ENCODE data around the gene FLACC1.
"Not testable (repeated sequence)": the region's sequence is repeated elsewhere in the genome, so short reads cannot be mapped to it uniquely, and the experiment has no call there.

Gene FLACC1

GRCh38 chr2:201329409-201329808 is 27.7 kb downstream of the FLACC1 start:
- no peaks in the 10 kb centered on the region for H3K36me3 Mint-ChIP-seq (ENCODE audit: low read depth)
- no peaks in the 10 kb centered on the region for H3K27me3 Mint-ChIP-seq
- H3K4me1 Mint-ChIP-seq (ENCODE audit: low read depth), result no peaks in the 10 kb centered on the region
- H3K9me3 Mint-ChIP-seq, result peaks cover 31% of the 10 kb centered on the region
- intact Hi-C loops (cut with micrococcal nuclease), result no loop called here
- H3K4me3 Mint-ChIP-seq, result no peak overlapping the region
- no peak overlapping the region for H3K27ac Mint-ChIP-seq

GRCh38 chr2:201327678-201328077 is 29.5 kb downstream of the FLACC1 start:
- no peak overlapping the region for H3K27ac Mint-ChIP-seq
- H3K9me3 Mint-ChIP-seq, result peaks cover 44% of the 10 kb centered on the region
- H3K4me1 Mint-ChIP-seq (ENCODE audit: low read depth), result no peaks in the 10 kb centered on the region
- no peaks in the 10 kb centered on the region for H3K27me3 Mint-ChIP-seq
- no peak overlapping the region for H3K4me3 Mint-ChIP-seq
- H3K36me3 Mint-ChIP-seq (ENCODE audit: low read depth), result peaks cover 16% of the 10 kb centered on the region
- intact Hi-C loops (cut with micrococcal nuclease), result no loop called here

GRCh38 chr2:201322772-201323171 is 34.4 kb downstream of the FLACC1 start:
- H3K9me3 Mint-ChIP-seq, result peaks cover 69% of the 10 kb centered on the region
- intact Hi-C loops (cut with micrococcal nuclease), result no loop called here
- no peak overlapping the region for H3K27ac Mint-ChIP-seq
- no peaks in the 10 kb centered on the region for H3K27me3 Mint-ChIP-seq
- peaks cover 36% of the 10 kb centered on the region for H3K36me3 Mint-ChIP-seq (ENCODE audit: low read depth)
- H3K4me3 Mint-ChIP-seq, result no peak overlapping the region
- no peaks in the 10 kb centered on the region for H3K4me1 Mint-ChIP-seq (ENCODE audit: low read depth)

GRCh38 chr2:201320701-201321100 is 36.4 kb downstream of the FLACC1 start:
- intact Hi-C loops (cut with micrococcal nuclease), result no loop called here
- Mint-ChIP-seq H3K27me3 (no peaks in the 10 kb centered on the region), H3K4me3 (no peak overlapping the region), H3K4me1 (ENCODE audit: low read depth) (no peaks in the 10 kb centered on the region), H3K36me3 (ENCODE audit: low read depth) (peaks cover 36% of the 10 kb centered on the region), H3K27ac (no peak overlapping the region), H3K9me3 (peaks cover 75% of the 10 kb centered on the region)

GRCh38 chr2:201320257-201320656 is 36.9 kb downstream of the FLACC1 start:
- intact Hi-C loops (cut with micrococcal nuclease), result no loop called here
- Mint-ChIP-seq H3K4me3 (no peak overlapping the region), H3K9me3 (peaks cover 75% of the 10 kb centered on the region), H3K27ac (no peak overlapping the region), H3K36me3 (ENCODE audit: low read depth) (peaks cover 36% of the 10 kb centered on the region), H3K4me1 (ENCODE audit: low read depth) (no peaks in the 10 kb centered on the region), H3K27me3 (no peaks in the 10 kb centered on the region)

GRCh38 chr2:201319511-201319910 is 37.6 kb downstream of the FLACC1 start:
- H3K4me1 Mint-ChIP-seq (ENCODE audit: low read depth), result no peaks in the 10 kb centered on the region
- intact Hi-C loops (cut with micrococcal nuclease), result no loop called here
- H3K4me3 Mint-ChIP-seq, result no peak overlapping the region
- H3K36me3 Mint-ChIP-seq (ENCODE audit: low read depth), result peaks cover 36% of the 10 kb centered on the region
- H3K9me3 Mint-ChIP-seq, result peaks cover 76% of the 10 kb centered on the region
- no peak overlapping the region for H3K27ac Mint-ChIP-seq
- no peaks in the 10 kb centered on the region for H3K27me3 Mint-ChIP-seq

GRCh38 chr2:201313362-201313761 is 43.8 kb downstream of the FLACC1 start:
- Mint-ChIP-seq H3K4me1 (ENCODE audit: low read depth) (no peaks in the 10 kb centered on the region), H3K9me3 (peaks cover 56% of the 10 kb centered on the region), H3K36me3 (ENCODE audit: low read depth) (peaks cover 25% of the 10 kb centered on the region), H3K27me3 (no peaks in the 10 kb centered on the region), H3K27ac (no peak overlapping the region), H3K4me3 (no peak overlapping the region)
- intact Hi-C loops (cut with micrococcal nuclease), result no loop called here

- intact Hi-C loops (cut with micrococcal nuclease), result no loop called here
- Mint-ChIP-seq H3K27ac (no peak overlapping the region), H3K4me1 (ENCODE audit: low read depth) (no peaks in the 10 kb centered on the region), H3K27me3 (no peaks in the 10 kb centered on the region), H3K4me3 (no peak overlapping the region), H3K36me3 (ENCODE audit: low read depth) (peaks cover 45% of the 10 kb centered on the region), H3K9me3 (peaks cover 28% of the 10 kb centered on the region)
These were observed 48.2 kb downstream of the FLACC1 start for GRCh38 chr2:201308914-201309313.

- peaks cover 33% of the 10 kb centered on the region for H3K9me3 Mint-ChIP-seq
- intact Hi-C loops (cut with micrococcal nuclease), result no loop called here
These were observed 49.3 kb downstream of the FLACC1 start for GRCh38 chr2:201307876-201308275.

GRCh38 chr2:201299929-201300328 is 57.2 kb downstream of the FLACC1 start:
- H3K36me3 Mint-ChIP-seq (ENCODE audit: low read depth), result peaks cover 45% of the 10 kb centered on the region
- H3K27ac Mint-ChIP-seq; H3K4me3 Mint-ChIP-seq; intact Hi-C loops (cut with micrococcal nuclease); H3K27me3 Mint-ChIP-seq; H3K4me1 Mint-ChIP-seq (ENCODE audit: low read depth): not testable (repeated sequence)
- peaks cover 43% of the 10 kb centered on the region for H3K9me3 Mint-ChIP-seq

More at GRCh38 chr2:201307876-201308275, 49.3 kb downstream of the FLACC1 start:
- Mint-ChIP-seq H3K4me3 (no peak overlapping the region), H3K4me1 (ENCODE audit: low read depth) (no peaks in the 10 kb centered on the region), H3K27ac (no peak overlapping the region), H3K27me3 (no peaks in the 10 kb centered on the region), H3K36me3 (ENCODE audit: low read depth) (peaks cover 42% of the 10 kb centered on the region)

GRCh38 chr2:201298462-201299052 is 58.6 kb downstream of the FLACC1 start:
- Mint-ChIP-seq H3K9me3 (peaks cover 44% of the 10 kb centered on the region), H3K27ac (no peak overlapping the region)

GRCh38 chr2:201290457-201291148 is 66.5 kb downstream of the FLACC1 start:
- H3K4me3 Mint-ChIP-seq; H3K27ac Mint-ChIP-seq; H3K27me3 Mint-ChIP-seq; H3K4me1 Mint-ChIP-seq (ENCODE audit: low read depth); intact Hi-C loops (cut with micrococcal nuclease): not testable (repeated sequence)
- H3K9me3 Mint-ChIP-seq, result peaks cover 63% of the 10 kb centered on the region
- peaks cover 75% of the 10 kb centered on the region for H3K36me3 Mint-ChIP-seq (ENCODE audit: low read depth)

More at GRCh38 chr2:201298462-201299052, 58.6 kb downstream of the FLACC1 start:
- H3K4me3 Mint-ChIP-seq, result no peak overlapping the region
- peaks cover 41% of the 10 kb centered on the region for H3K36me3 Mint-ChIP-seq (ENCODE audit: low read depth)
- intact Hi-C loops (cut with micrococcal nuclease), result no loop called here
- H3K4me1 Mint-ChIP-seq (ENCODE audit: low read depth), result no peaks in the 10 kb centered on the region
- H3K27me3 Mint-ChIP-seq, result no peaks in the 10 kb centered on the region

- Mint-ChIP-seq H3K36me3 (ENCODE audit: low read depth) (peaks cover 64% of the 10 kb centered on the region), H3K27ac (no peak overlapping the region), H3K9me3 (peaks cover 28% of the 10 kb centered on the region), H3K4me3 (no peak overlapping the region), H3K27me3 (no peaks in the 10 kb centered on the region), H3K4me1 (ENCODE audit: low read depth) (peaks cover 4% of the 10 kb centered on the region)
- intact Hi-C loops (cut with micrococcal nuclease), result no loop called here
These were observed 71.6 kb downstream of the FLACC1 start for GRCh38 chr2:201285499-201285898.

GRCh38 chr2:201280191-201281040 is 76.7 kb downstream of the FLACC1 start:
- H3K4me3 Mint-ChIP-seq, result no peak overlapping the region
- peaks cover 58% of the 10 kb centered on the region for H3K36me3 Mint-ChIP-seq (ENCODE audit: low read depth)
- H3K27me3 Mint-ChIP-seq, result no peaks in the 10 kb centered on the region
- peak overlapping the region; percentile 1 for H3K27ac Mint-ChIP-seq
- intact Hi-C loops (cut with micrococcal nuclease), result no loop called here
- peaks cover 28% of the 10 kb centered on the region for H3K4me1 Mint-ChIP-seq (ENCODE audit: low read depth)
- H3K9me3 Mint-ChIP-seq, result no peaks in the 10 kb centered on the region
